COLO668 (cell line): ENCODE data around the gene SLC25A25.

Source experiments
- DNase-seq: peaks from one replicate; lab custom pipeline; 2025; ENCODE audit not compliant: unreplicated experiment; lab: John Stamatoyannopoulos, UW

The SLC25A25 gene

DNA sequence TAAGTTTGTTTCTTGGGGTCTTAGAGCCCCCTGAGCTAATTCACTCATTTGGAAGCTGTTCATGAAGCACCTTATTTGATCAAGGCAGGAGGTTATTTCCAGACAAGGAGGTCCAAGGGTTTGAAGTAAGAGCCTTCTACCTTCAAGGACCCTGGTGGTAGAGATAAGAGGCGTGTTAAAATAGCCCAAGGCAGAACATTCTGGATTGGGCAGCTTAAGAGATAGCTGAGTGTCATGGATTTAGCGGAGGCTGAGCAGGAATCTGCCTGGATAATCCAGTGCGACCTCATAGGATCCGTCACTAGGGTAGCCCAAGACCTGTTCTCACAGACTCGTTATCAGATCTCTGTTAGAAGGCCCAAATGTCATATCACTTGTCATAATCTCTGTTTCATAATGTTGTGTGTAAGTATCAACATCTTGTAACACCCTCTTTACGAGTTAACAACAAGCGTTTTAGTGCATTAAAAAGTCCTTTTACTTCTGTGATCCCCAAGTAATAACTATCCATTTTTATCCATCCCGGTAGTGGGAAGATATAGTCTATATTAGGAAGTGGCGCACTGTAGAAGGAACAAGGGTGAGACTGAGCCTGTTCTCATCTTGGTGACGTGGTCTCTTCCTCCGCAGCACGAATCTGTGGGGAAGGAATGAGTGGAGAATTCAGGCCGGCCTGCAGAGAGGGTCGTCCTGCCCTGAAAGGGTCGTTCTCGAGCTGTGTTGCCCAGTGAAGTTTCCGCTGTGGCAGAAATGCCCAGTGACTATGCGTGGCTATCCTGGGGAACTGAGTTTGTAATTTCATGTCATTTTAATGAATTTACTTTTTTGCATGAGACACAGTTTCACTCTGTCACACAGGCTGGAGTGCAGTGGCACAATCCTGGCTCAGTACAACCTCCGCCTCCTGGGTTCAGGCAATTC lies 28.8 kb downstream of the SLC25A25 start:
- DNase-seq = no peak

DNA sequence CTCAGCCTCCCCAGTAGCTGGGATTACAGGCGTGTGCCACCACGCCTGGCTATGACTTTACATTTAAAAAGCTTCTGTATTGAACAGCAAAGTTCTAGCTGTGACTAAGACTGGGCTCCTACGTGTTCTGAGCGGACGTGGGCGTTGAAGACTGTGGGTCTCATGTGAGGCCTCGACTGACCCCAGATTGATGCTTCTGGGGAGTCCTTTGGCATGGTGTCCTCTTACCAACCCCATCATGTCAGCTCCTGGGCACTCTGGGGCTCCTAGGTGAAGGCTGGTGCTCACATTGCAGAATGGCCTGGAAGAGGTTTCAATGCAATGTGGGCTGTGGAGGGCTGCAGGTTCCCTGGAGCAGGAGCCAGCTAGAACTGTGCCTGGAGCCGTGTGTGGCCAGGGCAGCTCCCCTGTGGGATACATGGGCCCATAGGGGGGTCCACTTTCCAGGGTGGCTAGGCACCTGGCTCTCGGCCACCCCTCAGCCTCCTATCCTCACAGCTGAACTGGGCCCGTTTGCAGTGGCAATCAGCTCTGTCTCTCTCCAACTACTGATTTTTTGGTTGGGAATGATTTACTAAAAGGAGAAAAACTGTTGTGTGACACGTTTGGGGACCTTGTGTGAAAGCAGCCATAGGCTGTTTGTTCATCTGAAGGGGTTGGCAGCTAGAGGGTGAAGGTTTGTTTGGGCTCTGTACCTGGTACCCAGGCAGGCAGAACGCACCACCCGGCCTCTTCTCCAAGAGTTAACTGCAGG lies 29.7 kb downstream of the SLC25A25 start:
- no peak for DNase-seq

DNA sequence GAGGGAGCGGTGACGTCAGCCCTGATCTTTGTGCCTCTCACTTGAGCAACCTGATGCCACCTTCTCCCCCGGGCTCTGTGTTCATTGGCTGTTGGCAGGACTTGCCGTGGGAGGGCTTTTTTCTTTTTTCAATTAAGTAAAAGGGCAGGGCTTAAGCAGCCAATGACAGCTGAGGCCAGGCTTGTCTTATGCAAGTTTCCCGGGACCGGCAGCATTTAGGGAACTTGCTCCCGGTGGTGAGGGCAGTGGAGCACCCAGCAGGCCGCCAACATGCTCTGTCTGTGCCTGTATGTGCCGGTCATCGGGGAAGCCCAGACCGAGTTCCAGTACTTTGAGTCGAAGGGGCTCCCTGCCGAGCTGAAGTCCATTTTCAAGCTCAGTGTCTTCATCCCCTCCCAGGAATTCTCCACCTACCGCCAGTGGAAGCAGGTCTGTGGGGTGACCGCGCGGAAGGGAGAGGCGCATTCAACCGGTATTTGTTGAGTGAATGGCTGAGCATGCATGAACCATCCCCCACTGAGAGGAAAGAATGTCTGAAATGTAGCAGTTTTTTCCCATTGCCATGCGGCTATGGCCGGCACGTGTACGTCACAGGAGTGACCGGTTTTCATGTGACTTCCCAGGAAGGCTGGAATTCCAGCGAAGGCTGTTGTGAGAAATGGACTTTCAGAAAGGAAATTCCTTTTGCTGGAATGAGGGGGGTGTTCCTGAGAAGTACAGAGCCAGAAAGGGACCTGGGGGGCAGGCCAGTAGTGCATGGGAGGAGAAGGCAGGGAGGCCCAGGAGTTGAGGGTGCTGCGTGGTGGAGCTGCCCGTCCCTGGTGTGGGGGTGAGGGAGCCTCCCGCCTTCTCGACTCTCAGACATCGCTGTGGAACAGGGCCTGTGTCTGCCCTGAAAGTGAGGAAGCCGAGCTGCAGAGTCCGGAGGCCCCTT lies 30.5 kb downstream of the SLC25A25 start:
- peak; percentile 93 for DNase-seq

- no peak for DNase-seq
Measured at GRCh38 chr9:128099231-128099931, 31.3 kb downstream of the SLC25A25 start.

DNA sequence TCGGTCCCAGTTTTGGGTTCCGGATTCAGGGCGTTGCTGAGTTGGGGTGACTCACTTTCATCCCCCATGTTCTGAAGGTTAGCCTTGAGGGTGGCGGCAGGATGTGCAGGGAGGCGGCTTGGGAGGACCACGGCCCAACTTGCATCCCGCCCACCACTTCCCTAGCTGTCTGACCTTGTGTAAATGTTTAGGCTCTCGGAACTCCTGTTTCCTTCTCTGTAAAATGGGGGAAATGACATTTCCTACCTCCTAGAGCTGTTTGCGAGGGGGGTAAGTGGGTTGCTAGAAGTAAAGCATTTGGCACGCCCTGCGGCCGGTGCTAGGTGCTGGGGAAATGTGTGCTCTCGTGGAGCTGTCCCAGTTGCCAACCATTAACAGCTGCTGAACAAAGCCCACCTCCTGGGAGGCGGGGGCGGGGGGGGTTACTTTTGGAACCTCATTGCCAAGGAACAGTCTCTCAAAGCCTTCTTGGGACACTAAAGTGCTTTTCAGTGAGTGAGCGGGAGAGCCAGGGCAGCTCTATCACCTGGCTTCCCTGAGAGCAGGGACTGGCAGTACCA lies 32.0 kb downstream of the SLC25A25 start:
- no peak for DNase-seq

DNA sequence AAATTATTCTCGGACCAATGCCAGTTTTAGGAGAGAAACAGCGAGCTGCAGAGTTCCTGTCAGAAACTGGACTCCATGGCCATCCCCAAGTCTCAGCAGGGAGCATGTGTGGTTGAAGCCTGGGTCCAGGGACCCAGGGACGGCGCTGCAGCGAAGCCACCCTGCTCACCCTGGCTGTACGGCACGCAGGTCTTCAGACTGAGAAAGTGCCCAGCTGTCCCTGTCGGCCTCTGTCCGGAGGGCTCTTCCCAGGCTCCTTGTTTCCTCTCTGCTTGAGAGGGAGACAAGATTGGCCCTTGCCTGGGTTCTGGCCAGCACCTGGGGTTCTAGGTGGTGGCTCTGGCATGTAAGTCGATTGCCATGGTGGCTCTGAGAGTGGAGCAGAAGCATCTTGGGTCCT lies 32.5 kb downstream of the SLC25A25 start:
- no peak for DNase-seq

DNA sequence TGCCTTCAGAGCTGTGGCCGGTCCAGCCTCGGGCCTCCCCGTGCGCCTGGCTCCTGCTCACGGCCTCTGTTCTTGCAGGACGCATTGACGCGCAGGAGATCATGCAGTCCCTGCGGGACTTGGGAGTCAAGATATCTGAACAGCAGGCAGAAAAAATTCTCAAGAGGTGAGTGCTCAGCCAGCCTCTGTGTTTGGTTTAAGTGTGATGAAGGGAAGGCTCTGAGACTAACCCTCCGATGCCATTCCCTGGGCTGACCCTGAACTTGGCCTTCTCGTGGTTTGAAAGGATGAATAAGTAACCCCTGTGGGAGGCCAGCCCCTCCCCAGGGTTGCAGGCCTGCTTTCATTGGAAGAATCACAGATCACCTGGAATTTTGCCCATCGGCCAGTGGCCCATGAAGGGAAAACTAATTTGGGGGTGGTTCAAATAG lies 33.2 kb downstream of the SLC25A25 start:
- no peak for DNase-seq

DNA sequence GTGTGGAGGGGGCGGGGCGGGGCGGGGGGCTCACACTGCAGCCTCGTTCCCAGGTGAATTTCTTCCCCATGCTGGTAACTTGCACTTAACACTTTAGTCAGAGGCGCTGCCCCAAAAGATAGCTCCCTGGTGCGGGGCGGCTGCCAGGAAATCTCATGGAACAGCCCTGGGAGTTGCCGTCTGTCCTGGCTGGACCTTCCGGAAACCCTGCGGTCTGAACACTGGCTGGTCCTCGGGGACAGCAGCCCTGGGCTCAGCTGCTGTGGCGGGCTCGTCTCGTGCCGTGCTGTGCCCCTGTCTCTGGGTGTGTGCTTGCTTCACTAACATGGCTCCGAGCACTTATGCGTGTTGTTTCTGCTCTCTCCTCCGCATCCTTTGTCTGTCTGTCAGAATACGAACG lies 33.7 kb downstream of the SLC25A25 start:
- DNase-seq = no peak

DNA sequence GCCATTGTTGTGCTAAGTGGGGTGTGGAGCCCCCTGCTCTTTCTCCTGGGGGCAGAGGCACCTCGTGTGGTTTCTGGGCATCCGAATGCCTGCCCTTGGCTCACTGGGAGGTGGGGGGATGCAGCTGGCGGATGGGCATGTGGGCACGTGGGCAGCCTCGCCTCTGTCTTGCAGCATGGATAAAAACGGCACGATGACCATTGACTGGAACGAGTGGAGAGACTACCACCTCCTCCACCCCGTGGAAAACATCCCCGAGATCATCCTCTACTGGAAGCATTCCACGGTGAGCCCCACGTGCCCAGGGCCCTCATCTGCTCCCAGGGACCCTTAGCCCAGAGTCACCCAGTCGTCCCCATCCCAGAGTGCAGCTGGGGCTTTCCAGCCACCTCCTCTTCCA lies 34.2 kb downstream of the SLC25A25 start:
- DNase-seq = no peak

- DNase-seq = peak; percentile 73
Measured at GRCh38 chr9:128102861-128103588, 35.0 kb downstream of the SLC25A25 start.

DNA sequence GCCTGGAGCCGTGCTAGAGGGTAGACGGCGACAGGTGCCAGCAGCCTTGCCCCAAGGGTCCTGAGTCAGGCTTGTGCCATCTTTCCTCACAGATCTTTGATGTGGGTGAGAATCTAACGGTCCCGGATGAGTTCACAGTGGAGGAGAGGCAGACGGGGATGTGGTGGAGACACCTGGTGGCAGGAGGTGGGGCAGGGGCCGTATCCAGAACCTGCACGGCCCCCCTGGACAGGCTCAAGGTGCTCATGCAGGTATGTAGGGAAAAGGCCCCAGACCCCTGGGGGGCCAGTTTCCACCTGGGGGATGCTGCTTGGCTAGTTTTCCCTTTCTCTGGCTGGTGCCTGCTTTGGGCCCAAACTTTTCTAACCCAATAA lies 35.5 kb downstream of the SLC25A25 start:
- DNase-seq = peak; percentile 48

DNA sequence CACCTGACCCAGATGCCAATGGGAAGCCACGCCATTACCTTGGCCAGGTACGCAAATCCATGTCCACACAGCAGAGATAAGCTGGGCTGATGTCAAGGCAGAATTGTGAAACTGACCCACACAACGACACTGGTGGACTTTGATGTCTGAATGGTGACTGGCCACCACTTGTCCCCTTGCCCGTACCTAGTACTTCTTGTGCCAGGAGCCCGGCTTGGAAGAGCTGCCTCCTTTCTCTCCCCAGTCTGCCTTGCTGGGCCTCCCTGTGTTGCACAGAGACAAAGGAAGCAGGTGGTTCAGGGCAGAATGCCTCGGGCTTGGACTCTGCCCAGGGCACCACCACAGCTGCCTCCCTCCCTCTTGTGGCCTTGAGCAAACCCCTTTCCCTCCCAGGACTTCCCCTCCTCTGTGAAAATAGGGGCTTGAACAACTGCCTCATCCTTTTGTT lies 36.2 kb downstream of the SLC25A25 start:
- peak; percentile 86 for DNase-seq

DNA sequence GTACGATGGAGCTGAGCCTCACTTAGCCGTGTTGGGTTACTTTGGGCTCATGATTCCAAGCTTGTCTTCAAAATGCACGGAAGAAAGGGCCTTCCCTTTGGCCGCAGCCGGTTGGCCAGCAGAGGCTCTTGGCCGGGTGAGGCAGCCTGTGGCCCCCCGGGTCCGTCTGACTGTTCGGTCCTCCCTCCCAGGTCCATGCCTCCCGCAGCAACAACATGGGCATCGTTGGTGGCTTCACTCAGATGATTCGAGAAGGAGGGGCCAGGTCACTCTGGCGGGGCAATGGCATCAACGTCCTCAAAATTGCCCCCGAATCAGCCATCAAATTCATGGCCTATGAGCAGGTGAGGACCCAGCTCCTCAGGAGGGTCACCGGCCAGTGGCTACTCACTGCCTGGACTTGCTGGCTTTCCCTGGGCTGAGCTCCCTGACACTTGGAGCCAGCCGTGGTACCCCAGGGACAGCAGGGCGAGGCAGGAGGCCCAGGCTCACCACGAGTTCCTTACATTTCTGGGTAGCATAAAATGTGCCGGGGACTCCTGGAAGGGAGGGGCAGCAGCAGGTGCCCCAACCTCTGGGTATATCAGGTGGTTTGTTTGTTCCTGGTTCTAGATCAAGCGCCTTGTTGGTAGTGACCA lies 37.6 kb downstream of the SLC25A25 start:
- DNase-seq = no peak

- no peak for DNase-seq
Measured at GRCh38 chr9:128106181-128106939, 38.3 kb downstream of the SLC25A25 start.

- DNase-seq = no peak
Measured at GRCh38 chr9:128106940-128107467, 39.0 kb downstream of the SLC25A25 start.

DNA sequence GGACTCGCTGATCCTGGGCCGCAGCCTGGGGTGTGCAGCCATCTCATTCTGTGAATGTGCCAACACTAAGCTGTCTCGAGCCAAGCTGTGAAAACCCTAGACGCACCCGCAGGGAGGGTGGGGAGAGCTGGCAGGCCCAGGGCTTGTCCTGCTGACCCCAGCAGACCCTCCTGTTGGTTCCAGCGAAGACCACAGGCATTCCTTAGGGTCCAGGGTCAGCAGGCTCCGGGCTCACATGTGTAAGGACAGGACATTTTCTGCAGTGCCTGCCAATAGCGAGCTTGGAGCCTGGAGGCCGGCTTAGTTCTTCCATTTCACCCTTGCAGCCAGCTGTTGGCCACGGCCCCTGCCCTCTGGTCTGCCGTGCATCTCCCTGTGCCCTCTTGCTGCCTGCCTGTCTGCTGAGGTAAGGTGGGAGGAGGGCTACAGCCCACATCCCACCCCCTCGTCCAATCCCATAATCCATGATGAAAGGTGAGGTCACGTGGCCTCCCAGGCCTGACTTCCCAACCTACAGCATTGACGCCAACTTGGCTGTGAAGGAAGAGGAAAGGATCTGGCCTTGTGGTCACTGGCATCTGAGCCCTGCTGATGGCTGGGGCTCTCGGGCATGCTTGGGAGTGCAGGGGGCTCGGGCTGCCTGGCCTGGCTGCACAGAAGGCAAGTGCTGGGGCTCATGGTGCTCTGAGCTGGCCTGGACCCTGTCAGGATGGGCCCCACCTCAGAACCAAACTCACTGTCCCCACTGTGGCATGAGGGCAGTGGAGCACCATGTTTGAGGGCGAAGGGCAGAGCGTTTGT lies 39.6 kb downstream of the SLC25A25 start:
- no peak for DNase-seq
